Measurements from ENCODE around the gene TESMIN.

GRCh38 chr11:68722143-68722542 is 29.2 kb downstream of the TESMIN start:
- TF ChIP-seq EZH2 (IDR thresholded peaks at IDR 0.05; ENCODE audit: borderline replicate concordance, low read depth, low read length, poor library complexity, severe bottlenecking) (no peak), CTCF (conservative IDR thresholded peaks at IDR 0.05; ENCODE audit: low read depth, low read length) (no peak)
